ENCODE measurements around the gene APH1A.

- TF ChIP-seq TAF1 (IDR thresholded peaks at IDR 0.05; ENCODE audit: borderline replicate concordance, insufficient read depth, low read length) (no peak), POLR2AphosphoS5 (IDR thresholded peaks at IDR 0.05; ENCODE audit: low read depth, low read length) (no peak), SIN3A (IDR thresholded peaks at IDR 0.05; ENCODE audit: borderline replicate concordance, insufficient read depth, low read length) (no peak)
- TF ChIP-seq, protein P1, sequence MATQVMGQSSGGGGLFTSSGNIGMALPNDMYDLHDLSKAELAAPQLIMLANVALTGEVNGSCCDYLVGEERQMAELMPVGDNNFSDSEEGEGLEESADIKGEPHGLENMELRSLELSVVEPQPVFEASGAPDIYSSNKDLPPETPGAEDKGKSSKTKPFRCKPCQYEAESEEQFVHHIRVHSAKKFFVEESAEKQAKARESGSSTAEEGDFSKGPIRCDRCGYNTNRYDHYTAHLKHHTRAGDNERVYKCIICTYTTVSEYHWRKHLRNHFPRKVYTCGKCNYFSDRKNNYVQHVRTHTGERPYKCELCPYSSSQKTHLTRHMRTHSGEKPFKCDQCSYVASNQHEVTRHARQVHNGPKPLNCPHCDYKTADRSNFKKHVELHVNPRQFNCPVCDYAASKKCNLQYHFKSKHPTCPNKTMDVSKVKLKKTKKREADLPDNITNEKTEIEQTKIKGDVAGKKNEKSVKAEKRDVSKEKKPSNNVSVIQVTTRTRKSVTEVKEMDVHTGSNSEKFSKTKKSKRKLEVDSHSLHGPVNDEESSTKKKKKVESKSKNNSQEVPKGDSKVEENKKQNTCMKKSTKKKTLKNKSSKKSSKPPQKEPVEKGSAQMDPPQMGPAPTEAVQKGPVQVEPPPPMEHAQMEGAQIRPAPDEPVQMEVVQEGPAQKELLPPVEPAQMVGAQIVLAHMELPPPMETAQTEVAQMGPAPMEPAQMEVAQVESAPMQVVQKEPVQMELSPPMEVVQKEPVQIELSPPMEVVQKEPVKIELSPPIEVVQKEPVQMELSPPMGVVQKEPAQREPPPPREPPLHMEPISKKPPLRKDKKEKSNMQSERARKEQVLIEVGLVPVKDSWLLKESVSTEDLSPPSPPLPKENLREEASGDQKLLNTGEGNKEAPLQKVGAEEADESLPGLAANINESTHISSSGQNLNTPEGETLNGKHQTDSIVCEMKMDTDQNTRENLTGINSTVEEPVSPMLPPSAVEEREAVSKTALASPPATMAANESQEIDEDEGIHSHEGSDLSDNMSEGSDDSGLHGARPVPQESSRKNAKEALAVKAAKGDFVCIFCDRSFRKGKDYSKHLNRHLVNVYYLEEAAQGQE (IDR thresholded peaks at IDR 0.05; ENCODE audit: insufficient read depth in 1 of 2, low read depth in 2 of 2, low read length in 2 of 2), result no peak
Measured at GRCh38 chr1:150288822-150289221, 20.0 kb upstream of the APH1A start.
